ENCODE results near the gene DIAPH1. TPM values are rescaled to one million over a fixed set of nuclear protein-coding genes. Genes with fewer than 3 reads are reported as not detected.

Gene DIAPH1
- total RNA-seq, 1 donor = 22.1 TPM

- H3K4me3 ChIP-seq (ENCODE audit: low read depth, low read length) = no peak overlapping the region
- DNase-seq (ENCODE audit: low read depth) = no peak
- no peak for TF ChIP-seq CTCF (IDR thresholded peaks at IDR 0.05; ENCODE audit: insufficient read depth, low read length)
Measured at GRCh38 chr5:141519605-141520565, 98.9 kb downstream of the DIAPH1 start.

GRCh38 chr5:141518618-141519015 is 100.2 kb downstream of the DIAPH1 start:
- no peak for TF ChIP-seq CTCF (IDR thresholded peaks at IDR 0.05; ENCODE audit: insufficient read depth, low read length)
- H3K4me3 ChIP-seq (ENCODE audit: low read depth, low read length) = no peak overlapping the region
- no peak for DNase-seq (ENCODE audit: low read depth)

- no peak overlapping the region for H3K4me3 ChIP-seq (ENCODE audit: low read depth, low read length)
- TF ChIP-seq CTCF (IDR thresholded peaks at IDR 0.05; ENCODE audit: insufficient read depth, low read length) = no peak
- peak; percentile 61 for DNase-seq (ENCODE audit: low read depth)
Measured at GRCh38 chr5:141517880-141518617, 100.8 kb downstream of the DIAPH1 start.

GRCh38 chr5:141517312-141517711 is 101.5 kb downstream of the DIAPH1 start:
- no peak for TF ChIP-seq CTCF (IDR thresholded peaks at IDR 0.05; ENCODE audit: insufficient read depth, low read length)
- no peak for DNase-seq (ENCODE audit: low read depth)
- H3K4me3 ChIP-seq (ENCODE audit: low read depth, low read length) = no peak overlapping the region

GRCh38 chr5:141516672-141517025 is 102.2 kb downstream of the DIAPH1 start:
- TF ChIP-seq CTCF (IDR thresholded peaks at IDR 0.05; ENCODE audit: insufficient read depth, low read length) = no peak
- H3K4me3 ChIP-seq (ENCODE audit: low read depth, low read length) = no peak overlapping the region
- peak; percentile 68 for DNase-seq (ENCODE audit: low read depth)

- DNase-seq (ENCODE audit: low read depth) = no peak
- H3K4me3 ChIP-seq (ENCODE audit: low read depth, low read length) = no peak overlapping the region
- TF ChIP-seq CTCF (IDR thresholded peaks at IDR 0.05; ENCODE audit: insufficient read depth, low read length) = no peak
Measured at GRCh38 chr5:141515946-141516671, 102.7 kb downstream of the DIAPH1 start.
